GM12801 (cell line): ENCODE data around the gene CALCOCO2.

Experiments
- TF ChIP-seq, protein P1 (sequence below): IDR thresholded peaks from one replicate; pipeline ENCODE4 v1.5.1; 2011; ENCODE audit warnings: control low read depth; ENCODE audit not compliant: insufficient read length; ENCODE audit errors: extremely low read depth

The CALCOCO2 gene, protein sequence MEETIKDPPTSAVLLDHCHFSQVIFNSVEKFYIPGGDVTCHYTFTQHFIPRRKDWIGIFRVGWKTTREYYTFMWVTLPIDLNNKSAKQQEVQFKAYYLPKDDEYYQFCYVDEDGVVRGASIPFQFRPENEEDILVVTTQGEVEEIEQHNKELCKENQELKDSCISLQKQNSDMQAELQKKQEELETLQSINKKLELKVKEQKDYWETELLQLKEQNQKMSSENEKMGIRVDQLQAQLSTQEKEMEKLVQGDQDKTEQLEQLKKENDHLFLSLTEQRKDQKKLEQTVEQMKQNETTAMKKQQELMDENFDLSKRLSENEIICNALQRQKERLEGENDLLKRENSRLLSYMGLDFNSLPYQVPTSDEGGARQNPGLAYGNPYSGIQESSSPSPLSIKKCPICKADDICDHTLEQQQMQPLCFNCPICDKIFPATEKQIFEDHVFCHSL

DNA sequence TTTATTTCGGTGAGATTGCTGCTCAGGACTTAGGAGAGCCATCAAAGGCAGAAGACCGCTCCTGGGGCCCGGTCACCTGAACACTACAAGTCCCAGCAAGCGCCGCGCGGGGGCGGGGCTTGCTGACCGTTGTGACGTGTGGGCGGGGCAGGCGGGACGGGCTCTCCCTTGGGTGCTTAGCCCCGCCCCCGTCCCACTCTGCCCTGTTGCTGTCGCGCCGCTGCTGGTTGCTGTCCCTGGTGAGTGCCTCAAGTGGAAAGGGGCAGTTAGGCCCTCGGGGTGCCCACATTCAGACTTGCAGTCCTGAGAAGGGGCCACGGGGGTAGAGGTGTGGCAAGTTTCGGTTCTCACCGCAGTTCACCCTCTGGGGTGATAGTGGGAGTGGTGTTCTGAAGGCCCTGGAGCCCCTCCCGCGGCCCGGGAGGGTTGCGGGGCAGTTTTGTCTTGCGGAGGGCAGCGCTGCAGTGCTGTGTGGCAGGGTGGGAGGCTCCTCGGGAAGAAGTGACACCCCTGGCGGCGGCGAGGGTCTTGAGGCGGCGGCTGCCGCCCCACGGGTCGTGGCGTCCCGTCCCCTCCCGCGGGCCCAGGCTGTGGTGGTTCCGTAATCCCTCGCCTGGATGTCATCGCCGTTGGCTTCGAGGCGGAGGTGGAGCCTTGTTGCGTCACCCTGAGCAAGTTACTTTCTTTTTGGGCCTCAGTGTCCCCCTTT, at the start of gene CALCOCO2:
Gene CALCOCO2 (plus strand): TSS at position 196 of the 709 bp plus-strand sequence. CDS start 10,673 bp downstream, outside the sequence.
- TF ChIP-seq, protein P1, sequence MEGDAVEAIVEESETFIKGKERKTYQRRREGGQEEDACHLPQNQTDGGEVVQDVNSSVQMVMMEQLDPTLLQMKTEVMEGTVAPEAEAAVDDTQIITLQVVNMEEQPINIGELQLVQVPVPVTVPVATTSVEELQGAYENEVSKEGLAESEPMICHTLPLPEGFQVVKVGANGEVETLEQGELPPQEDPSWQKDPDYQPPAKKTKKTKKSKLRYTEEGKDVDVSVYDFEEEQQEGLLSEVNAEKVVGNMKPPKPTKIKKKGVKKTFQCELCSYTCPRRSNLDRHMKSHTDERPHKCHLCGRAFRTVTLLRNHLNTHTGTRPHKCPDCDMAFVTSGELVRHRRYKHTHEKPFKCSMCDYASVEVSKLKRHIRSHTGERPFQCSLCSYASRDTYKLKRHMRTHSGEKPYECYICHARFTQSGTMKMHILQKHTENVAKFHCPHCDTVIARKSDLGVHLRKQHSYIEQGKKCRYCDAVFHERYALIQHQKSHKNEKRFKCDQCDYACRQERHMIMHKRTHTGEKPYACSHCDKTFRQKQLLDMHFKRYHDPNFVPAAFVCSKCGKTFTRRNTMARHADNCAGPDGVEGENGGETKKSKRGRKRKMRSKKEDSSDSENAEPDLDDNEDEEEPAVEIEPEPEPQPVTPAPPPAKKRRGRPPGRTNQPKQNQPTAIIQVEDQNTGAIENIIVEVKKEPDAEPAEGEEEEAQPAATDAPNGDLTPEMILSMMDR: no peak

DNA sequence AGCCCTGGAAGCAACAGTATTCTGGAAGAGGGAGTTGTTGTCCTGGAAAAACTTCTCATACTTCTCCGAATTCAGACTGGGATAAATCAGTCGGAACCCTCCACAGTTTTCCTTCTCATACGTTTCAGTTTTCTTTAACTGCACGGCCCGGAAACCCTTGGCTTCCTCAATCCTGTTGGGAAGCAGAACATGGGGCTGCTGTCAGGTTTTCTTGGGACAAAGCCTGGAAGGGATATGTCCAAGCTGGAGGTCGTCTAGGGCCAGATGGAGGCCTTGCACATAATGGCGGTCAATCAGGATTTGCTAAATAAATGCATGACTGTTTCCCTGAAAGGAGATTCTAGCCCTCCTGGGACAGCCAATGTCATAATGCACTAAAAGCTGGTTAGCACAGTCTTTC, 43.0 kb upstream of the CALCOCO2 start:
- TF ChIP-seq, protein P1: no peak

DNA sequence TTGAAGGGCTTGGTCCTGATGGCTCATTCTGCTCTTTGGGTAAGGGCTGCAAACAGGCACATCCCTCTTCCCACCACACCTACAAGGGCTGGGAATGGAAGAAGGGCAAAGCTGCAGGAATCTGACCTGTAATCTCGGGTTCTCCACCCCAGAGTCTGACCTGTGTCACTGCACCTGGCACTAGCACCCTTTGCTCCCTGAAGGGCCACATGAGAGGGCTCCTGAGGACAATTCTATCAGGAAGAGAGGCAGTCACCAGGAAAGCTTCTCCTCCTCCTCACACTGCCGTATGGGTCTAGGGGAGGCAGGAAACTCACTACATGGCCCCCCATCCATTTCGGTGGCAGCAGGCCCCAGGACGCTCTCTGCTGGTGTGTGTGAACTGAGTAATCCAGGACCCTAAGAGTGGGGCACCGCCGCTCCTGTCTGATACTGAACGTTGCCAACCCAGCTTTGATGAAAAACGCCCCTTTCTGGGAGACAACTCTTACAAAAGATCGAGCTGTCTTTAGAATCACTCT, 40.2 kb upstream of the CALCOCO2 start:
- TF ChIP-seq, protein P1: no peak

DNA sequence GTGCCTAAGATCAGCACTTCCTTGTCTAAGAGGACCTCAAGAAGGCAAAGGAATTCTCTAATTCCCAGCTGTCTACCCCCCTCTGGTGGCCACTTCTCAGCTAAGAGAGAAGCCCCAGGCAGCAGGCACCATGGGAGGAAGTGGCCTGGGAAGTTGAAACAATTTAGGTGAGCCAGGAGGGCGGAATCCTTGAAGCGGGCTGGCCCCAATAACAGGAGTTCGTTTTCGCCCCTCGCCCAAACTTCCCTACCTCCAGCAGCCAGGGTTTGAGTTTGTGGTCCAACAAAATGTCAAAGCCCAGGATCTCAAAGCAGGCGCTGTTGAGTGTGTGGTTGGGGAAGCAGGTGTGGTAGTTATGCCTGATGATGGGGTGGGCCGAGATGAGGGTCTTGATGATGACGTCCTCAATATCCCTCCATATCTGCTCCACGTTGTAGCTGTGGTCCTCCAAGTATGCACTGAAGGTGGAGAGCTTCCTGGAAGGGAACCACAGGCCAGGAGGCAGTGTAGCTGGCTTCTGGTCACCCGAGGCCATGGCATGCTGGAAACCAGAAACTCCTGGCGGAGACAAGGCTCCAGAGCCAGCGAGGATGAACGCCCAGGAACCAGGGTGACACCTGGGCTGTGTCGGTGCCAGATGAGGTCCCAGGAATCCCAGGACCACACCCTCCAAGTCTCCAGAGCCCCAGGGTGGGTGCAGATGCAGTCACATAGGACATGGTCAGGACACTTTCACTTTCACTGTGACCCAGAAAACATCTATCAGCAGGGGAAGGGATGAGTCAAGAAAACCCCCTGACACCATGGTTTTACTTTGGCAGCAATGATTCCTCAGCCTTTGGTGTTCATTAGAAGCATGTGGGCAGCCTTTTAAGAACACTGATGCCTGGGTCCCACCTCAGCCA, 39.5 kb upstream of the CALCOCO2 start:
- TF ChIP-seq, protein P1: no peak

DNA sequence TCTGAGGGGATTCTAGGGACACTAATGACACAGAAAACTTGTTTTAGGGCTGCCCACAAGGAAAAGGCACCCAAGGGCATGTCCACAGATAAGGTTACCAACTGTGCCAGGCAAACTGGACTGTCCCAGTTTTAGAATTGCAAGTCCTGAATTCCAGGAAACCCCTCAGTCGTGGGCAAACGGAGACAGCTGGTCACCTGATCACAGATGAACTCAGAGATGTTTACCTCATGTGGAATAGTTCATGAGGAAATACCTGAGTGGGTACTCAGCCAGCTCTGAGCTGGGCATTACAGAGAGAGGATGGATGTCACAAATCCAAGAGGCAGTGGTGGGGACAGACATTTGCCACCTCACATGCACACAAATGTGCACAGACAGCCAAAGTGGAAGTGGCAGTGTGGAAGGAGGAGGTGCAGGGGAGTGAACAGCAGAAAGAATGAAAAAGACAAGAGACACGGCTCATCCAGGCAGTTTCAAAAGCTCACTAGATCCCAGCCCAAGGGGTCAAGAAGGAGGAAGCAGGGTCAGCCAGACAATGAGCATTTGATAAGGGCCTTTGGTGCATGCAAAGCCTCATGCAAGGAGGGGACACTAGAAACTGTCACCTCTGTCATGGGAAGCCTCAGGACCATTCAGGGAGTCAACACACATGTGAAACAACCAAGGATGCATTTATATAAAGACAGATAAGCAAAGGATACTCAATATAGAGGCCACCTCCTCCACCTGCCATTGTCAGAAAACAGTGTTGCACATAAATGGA, 38.6 kb upstream of the CALCOCO2 start:
- TF ChIP-seq, protein P1: no peak

DNA sequence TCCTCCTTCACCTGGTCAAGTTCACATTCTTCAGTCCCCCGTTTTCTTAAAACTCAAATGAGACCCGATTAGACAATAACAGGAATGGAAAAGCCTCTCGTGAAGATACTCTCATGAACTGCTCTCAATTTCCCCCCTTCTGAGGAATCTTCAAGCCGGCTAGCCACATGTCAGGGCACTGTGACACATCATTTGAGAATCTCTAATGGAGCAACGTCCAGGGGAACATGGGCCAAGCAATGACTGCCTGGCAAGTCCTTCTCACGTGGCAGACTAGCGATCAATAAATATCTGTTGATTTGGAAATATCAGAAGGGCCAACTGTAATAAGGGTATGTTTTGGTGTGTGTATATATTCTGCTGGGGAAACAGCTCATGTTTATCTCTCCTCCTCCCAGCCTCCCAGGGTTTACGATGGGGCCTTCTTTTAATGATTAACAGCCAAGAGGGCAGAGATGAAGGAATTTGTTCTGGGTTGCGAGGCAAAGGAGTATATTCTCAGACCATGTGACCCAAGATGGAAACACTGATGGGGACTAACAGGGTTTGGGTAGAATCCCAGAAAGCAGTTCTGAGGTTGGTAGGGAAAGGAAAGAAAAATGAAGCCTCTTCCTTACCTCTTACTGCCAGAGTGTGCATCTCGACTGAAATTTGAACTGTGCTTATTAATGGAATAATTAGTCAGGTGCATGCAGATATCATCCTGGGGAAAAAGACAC, 35.2 kb upstream of the CALCOCO2 start:
- TF ChIP-seq, protein P1: no peak
